Chondrocyte (in vitro differentiated cells): Measurements from ENCODE around the gene GRK2. TPM values are rescaled to one million over a fixed set of nuclear protein-coding genes. Genes with fewer than 3 reads are reported as not detected.

Source experiments
- DNase-seq: peaks from one replicate; pipeline ENCODE4 v3.0.0; 2021; ENCODE audit warnings: mixed read lengths, low spot score
- H3K27ac Mint-ChIP-seq: one replicate; pipeline ENCODE4 v1.8.0; 2021; ENCODE audit warnings: mild to moderate bottlenecking, moderate library complexity, mixed read lengths; ENCODE audit not compliant: unreplicated experiment
- H3K27me3 Mint-ChIP-seq: 2 replicates; pipeline ENCODE4 v1.8.0; 2021; ENCODE audit warnings: low read depth, mixed read lengths
- H3K36me3 Mint-ChIP-seq: 2 replicates; pipeline ENCODE4 v1.8.0; 2021; ENCODE audit warnings: low read depth, mixed read lengths
- H3K4me1 Mint-ChIP-seq: 2 replicates; pipeline ENCODE4 v1.8.0; 2021; ENCODE audit warnings: low read depth, mild to moderate bottlenecking, mixed read lengths
- H3K4me3 Mint-ChIP-seq: one replicate; pipeline ENCODE4 v1.8.0; 2021; ENCODE audit warnings: mild to moderate bottlenecking, moderate library complexity, mixed read lengths; ENCODE audit not compliant: unreplicated experiment
- H3K9me3 Mint-ChIP-seq: 2 replicates; pipeline ENCODE4 v1.8.0; 2021; ENCODE audit warnings: low read depth, mixed read lengths
- CTCF ChIP-seq: fragments of 200-600 bp; sonication (generic); IDR thresholded peaks from 2 replicates; pipeline ENCODE4 v1.5.0; 2021; ENCODE audit warnings: antibody characterized with exemption, mild to moderate bottlenecking, moderate library complexity
- total RNA-seq: library from RNA; stranded (reverse); gene quantifications from 3 replicates; pipeline ENCODE4 v1.2.1, GENCODE V29; 2021

GRK2 gene
- total RNA-seq, 1 donor from 2014 or later, result 38.3 TPM

GRCh38 chr11:67302571-67303131, 36.4 kb downstream of the GRK2 start:
- Mint-ChIP-seq H3K9me3 (no peaks in the 10 kb centered on the region), H3K36me3 (peaks cover 9% of the 10 kb centered on the region), H3K27ac (peak overlapping the region; percentile 45), H3K27me3 (no peaks in the 10 kb centered on the region), H3K4me1 (peaks cover 21% of the 10 kb centered on the region), H3K4me3 (peak overlapping the region; percentile 62)
- no peak for TF ChIP-seq CTCF
- peak; percentile 87 for DNase-seq

DNA sequence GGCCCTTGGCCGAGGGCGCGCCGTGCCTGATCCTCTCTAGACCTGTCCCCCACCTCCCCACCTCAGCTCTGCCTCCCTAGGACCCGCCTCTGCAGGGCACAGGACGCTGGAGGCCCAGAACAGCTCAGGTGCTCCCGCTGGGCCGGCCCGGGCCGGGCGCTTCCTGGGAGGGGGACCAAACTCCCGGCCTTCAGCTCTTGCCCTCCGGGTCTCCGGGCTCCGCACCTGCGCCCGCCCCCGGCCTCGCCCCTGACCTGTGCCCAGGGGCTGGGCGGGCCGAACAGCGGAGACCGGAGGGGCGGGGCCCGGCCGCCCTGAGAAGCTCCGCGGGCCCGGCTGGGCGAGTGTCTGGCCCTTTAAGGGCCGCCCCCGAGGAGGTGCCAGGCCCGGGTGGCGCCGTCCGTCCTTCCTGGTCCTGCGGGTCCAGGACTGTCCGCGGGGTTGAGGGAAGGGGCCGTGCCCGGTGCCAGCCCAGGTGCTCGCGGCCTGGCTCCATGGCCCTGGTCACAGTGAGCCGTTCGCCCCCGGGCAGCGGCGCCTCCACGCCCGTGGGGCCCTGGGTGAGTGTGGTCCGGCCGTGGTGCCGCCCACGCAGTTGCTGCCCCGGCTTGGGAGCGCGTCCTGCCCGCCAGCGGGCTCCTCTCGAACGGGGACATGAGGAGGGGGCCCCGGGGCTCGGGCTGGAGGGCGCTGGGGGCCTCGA, 37.0 kb downstream of the GRK2 start, which contains the start of gene SSH3:
Gene SSH3, plus strand, starts transcription at position 399 of the 703 bp plus-strand sequence. Its CDS starts 96 bp downstream, at position 495.
- H3K4me1 Mint-ChIP-seq, result peaks cover 21% of the 10 kb centered on the region
- H3K9me3 Mint-ChIP-seq, result no peaks in the 10 kb centered on the region
- H3K27ac Mint-ChIP-seq, result peak within 1 kb of the TSS; percentile 45
- peaks cover 7% of the 10 kb centered on the region for H3K36me3 Mint-ChIP-seq
- TF ChIP-seq CTCF, result peak; percentile 14
- H3K27me3 Mint-ChIP-seq, result no peaks in the 10 kb centered on the region
- H3K4me3 Mint-ChIP-seq, result peak within 1 kb of the TSS; percentile 68
- DNase-seq, result peak; percentile 91

DNA sequence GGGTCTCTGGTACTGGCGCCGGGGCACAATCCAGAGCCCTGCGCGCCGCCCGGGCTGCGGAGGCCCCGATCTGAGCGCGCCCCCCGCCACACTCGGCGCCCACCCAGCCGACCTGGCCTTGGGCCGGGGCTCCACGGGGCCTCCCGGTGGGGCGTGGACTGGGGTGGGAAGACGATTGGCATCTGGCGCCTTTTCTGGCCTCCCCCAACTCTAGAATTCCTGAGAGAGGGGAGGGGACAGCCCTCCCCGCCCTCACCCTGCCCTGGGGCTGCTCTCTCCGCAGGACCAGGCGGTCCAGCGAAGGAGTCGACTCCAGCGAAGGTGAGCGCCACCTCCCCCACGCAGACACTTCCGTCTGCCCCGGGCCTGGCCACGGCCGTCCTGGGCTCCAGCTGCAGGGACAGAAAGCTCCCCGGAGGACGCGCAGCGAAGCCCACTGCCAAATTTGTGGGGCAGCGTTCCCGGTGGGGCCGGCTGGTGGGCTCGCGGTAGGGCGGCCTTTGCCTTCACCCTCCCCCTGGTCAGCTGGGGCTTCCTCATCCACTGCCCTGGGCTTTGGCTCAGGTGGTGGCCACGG, 37.6 kb downstream of the GRK2 start:
- peak overlapping the region; percentile 68 for H3K4me3 Mint-ChIP-seq

DNA sequence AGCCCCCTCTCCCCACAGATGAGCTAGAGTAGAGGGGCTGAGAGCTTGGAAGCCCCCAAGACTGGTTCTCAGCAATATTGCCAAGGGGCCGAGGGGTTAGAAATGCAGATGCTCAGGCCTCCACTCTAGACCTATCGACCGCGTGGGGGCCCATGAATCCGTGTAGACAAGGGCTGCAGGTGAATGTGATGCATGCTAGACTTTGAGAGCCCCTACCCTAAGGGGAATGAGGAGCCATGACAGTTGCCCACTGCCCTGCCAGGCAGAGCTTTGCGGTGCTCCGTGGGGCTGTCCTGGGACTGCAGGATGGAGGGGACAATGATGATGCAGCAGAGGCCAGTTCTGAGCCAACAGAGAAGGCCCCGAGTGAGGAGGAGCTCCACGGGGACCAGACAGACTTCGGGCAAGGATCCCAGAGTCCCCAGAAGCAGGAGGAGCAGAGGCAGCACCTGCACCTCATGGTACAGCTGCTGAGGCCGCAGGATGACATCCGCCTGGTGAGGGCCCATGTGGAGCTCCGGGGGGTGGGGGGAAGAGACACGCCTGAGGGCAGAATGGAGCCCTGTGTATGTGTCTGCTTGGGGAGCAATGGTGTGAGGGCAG, 38.3 kb downstream of the GRK2 start:
- peaks cover 2% of the 10 kb centered on the region for H3K36me3 Mint-ChIP-seq
- peak; percentile 75 for DNase-seq
- peaks cover 21% of the 10 kb centered on the region for H3K4me1 Mint-ChIP-seq
- peak overlapping the region; percentile 68 for H3K4me3 Mint-ChIP-seq
- H3K9me3 Mint-ChIP-seq, result no peaks in the 10 kb centered on the region
- no peak for TF ChIP-seq CTCF
- no peak overlapping the region for H3K27ac Mint-ChIP-seq
- no peaks in the 10 kb centered on the region for H3K27me3 Mint-ChIP-seq

More for the DNA sequence above, 37.6 kb downstream of the GRK2 start:
- Mint-ChIP-seq H3K4me1 (peaks cover 21% of the 10 kb centered on the region), H3K27ac (no peak overlapping the region), H3K9me3 (no peaks in the 10 kb centered on the region), H3K27me3 (no peaks in the 10 kb centered on the region), H3K36me3 (peaks cover 2% of the 10 kb centered on the region)
- peak; percentile 88 for DNase-seq
- TF ChIP-seq CTCF, result no peak
